GM12892 (cell line): ENCODE measurements around the gene SH3D19.
"Not testable (repeated sequence)": the region's sequence is repeated elsewhere in the genome, so short reads cannot be mapped to it uniquely, and the experiment has no call there.

Experiments used
- POLR2A ChIP-seq: IDR thresholded peaks from 2 replicates; pipeline ENCODE4 v1.6.1; 2011; ENCODE audit warnings: low read depth, low read length, control low read depth
- POLR2AphosphoS5 ChIP-seq: IDR thresholded peaks from 2 replicates; pipeline ENCODE4 v1.6.1; 2011; ENCODE audit warnings: low read depth, low read length, control low read depth

DNA sequence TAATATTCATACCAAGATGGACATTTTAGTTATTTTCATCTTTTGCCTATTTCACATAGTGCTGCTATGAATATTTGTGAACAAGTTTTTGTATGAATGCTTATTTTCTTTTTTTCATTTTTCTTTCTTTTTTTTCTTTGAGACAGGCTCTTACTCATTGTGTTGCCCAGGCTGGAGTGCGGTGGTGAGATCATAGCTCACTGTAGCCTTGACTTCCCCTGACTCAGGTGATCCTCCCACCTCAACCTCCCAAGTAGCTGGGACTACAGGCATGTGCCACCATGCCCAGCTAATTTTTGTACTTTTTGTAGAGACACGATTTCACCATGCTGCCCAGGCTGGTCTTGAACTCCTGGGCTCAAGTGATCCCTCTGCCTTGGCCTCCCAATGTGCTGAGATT is 247.4 kb downstream of the SH3D19 start:
- not testable (repeated sequence) for TF ChIP-seq POLR2A, POLR2AphosphoS5
